Measurements from ENCODE around the gene CACNB1.

Gene CACNB1

DNA sequence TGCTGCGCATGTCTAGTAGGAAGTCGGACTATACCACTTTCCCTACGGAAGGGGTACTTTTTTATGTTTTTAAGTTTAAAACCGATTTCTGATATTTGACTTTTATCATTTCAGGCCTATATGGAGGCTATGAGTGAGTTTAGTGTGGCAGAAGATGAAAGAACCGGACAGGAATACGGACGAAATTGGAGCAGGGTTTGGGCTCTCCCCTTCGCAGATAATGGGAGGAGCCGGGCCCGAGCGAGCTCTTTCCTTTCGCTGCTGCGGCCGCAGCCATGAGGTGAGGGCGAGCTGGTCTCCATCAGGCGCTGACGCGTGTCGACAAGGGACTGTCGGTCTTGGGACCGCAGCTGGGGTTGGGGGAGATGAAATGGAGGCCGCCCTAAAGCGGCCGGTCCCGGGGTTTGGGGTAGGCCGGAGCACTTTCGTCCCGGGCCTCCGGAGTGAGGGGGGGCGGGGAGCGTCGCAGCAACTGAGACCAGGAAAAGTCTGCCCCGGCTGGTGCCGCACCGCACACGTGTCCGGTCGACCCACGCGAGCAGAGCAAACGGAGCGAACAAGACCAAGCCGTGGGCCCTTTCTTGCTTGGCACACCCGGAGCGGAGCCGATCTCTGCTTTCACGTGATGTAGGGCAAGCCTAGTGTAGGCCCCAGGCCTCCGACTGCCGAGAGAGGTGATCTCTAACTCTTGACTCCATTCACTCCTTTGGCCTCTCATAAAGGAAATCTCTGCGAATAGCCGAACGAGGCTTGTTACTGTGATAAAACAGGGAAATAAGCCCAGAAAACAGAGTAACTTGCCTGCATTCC lies 2.8 kb upstream of the CACNB1 start, which contains the start of gene RPL19:
RPL19 (plus strand) TSS at position 214 of the 810 bp plus-strand sequence; CDS start at position 276, 62 bp downstream.
- peak; percentile 58 for DNase-seq

DNA sequence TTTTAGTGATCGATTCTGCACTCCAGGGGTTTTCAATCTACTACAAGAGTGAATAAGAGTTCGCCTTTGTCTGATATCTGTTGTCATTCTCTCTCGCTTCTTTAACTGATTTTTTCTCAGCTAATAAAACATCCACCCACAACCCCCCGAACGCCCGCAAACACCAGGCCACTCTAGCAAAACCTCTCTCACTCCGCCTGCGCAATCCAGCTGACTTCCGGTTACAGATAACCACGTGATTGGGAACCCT lies 2.3 kb upstream of the CACNB1 start:
- peak; percentile 95 for DNase-seq

DNA sequence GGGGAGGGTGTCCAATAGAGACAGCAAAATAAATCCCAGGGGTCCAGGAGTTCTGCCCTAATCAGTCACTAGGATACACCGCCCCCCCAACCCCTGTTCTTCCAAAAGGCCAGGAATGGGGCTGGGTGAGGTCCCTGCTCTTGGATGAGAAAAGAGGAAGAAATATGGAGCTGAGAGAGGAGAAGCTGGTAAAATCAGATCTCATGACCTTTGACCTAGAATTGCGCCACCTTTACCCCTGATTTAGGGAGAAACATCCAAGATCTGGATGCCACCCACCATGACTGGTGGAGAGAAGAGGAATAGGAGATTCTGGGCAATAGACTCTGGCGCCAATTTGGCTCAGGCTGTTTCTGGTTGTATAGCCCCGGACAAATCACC lies 707 bp upstream of the CACNB1 start:
- peak; percentile 48 for DNase-seq

DNA sequence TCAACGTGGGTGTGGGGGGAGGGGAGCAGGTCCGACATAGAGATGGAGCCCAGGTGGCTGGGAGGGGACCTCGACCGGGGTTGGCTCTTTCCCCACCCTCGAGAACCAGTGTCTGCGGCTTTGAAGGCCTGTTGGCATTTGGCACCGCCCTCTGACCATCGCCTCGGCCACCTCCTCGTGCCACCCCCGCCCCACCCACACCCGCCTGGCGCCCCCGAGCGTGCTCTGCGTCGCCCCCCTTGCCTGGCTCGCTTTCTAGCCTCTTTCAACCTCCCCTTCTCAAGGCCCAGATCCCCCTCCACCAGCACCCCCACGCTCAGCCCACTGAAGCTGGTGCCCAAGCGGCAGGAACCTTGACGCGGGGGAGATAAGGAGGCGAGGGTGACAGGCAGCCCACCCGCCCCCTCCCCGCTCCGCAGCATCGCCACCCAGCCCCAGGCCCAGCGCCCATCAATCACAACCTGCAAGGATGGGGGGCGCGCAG lies 619 bp downstream of the CACNB1 start:
- DNase-seq, result no peak

DNA sequence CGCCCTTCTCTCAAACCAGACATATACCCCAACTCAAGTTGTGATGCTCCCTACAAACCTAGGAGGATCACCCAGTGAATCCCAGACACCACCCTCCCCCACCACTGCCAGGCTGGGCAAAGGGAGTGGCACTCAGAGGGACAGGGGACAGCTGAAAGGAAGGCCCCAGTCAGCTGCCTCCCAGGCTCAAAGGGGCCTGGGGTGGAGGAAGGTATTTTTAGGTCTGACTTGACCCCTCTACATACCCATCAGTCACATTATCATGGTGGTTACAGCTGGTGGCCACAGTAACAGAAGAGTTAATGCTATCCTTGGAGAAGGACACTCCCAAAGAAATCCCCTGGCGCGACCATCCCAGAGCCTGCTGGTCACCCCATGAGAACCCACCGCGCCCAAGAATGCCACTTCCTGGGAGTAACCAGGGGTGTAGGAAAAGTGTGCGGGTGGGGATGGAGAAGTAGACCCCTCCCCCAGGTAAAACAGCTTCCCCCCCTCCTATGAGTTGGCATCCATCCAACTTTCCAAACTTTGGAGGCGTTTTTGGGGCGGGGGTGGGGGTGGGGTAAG lies 1.1 kb downstream of the CACNB1 start:
- no peak for DNase-seq

DNA sequence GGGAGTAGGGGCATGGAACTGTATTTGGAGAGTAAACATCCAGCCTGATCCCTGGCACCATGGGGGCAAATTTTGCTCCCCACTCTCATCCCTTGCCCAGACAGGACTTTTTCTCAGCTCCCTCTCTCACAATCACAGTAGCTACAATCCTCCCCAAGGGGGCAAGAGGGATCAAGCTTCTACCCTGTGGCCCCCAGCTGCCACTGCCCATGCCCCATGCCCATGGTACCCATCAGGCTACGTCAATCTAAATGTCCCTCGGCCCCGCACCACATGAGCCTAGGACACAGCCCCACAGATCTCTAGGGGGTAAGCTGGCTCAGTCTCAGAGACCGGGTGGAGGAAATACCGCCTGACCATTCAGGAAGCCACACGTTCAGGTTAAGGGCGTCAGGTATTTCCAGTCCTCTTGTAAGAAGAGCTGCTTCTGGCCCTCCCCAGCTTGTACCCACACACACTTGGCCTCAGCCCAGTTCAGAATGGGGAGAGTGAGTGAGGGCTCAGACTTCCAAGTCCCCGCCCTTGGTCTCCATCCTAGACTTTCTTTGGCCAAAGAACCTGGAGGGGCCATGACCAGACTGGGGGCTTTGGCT lies 1.8 kb downstream of the CACNB1 start:
- DNase-seq, result no peak

DNA sequence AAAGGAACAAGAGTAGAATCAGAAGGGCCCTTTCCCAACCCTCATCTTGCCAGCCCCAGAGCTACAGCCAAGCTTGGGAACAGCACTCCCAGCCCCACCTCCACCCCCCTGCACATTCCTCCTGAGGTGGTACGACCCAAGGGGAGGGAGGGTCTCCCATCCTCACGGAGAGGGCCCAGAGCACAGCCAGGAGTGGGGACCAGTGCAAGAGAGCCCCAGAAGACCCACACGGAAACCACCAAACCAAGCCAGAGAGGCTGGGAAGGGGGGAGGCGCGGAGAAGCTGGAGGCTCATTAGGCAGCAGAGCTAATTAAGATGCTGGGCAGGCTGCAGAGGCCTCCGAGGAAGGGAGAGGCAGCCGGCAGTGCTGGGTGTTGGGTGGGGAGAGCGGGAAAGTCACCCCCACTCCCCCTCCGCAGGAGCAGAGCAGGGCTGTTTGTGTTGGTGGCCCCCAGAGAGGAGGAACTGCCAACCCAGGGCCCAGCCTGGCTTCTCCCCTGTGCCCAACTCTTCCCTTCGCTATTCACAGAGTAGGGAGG lies 2.4 kb downstream of the CACNB1 start:
- no peak for DNase-seq

DNA sequence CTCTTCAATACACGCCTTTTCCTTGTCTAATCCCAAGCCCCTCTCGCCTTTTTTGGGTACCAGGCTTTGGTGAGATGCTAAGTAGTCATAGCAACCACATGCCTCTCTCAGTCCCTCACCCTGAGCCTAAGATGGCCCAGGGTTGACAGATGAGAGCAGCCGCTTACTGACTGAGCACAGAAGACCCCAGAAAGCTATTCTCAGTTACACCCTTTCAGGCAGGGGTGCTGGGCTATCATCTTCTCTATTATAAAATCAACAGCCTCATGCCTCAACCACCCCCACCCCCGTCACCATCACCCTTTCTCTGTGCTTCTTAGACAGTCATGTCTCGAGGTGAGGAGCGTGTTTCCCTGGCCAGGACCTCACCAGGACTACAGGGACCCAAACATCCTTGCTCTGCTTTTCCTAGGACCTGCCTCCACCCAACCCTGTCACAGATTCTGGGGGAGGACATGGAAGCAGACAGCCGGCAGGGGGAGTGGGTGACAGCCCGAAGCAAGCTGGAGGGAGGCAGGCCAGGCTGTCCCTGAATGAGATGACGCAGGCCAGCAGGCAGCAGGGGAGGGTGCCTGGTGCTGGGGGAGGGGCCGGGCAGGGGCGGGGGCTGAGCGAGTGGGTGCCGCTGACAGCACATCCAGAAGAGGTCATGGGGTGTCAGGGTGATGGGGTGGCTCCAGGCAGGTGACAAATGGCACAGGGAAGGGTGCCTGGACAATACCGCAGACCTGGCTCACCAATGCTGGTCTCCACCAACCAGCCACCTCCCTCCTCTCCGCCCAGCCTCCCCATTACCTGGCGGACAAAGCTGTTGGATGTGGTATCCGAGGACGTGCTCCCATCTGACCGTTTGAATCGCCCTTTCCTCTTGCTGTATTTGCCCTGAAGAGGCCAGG lies 3.1 kb downstream of the CACNB1 start:
- no peak for DNase-seq

DNA sequence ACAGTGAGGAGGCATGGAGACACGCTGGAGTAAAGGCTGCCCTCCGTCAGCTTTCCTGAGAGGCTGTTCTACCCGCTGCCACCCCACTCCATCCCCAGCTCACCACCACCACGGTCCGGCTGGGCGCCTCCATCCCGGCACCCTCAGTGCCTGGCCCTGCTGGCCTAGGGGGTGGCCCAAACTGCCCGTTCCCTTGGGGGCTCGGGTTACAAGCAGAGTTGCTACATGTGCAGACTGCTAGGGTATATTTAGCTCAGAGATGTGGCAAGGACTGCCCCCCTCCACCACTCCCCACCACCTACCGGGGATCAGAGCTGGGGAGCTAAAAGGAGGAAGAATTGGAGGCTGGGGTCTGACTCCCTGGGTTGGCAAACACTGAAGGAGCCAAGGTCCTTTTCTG lies 4.1 kb downstream of the CACNB1 start:
- DNase-seq, result no peak

DNA sequence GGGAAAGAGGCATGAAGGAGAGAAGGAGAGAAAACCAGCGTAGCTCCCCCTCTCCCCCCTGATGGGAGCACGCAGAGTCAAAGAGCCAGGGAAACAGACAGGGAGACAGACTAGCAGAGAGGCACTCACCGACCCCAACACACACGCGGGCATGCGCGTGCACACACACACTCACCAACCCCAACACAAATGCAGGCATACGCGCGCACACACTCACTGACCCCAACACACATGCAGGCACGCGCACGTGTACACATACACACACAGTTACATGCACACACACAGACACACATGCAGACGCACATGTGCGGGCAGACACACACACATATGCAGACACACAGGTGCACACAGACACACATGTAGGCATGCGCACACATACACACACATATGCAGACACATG lies 4.6 kb downstream of the CACNB1 start:
- no peak for DNase-seq

DNA sequence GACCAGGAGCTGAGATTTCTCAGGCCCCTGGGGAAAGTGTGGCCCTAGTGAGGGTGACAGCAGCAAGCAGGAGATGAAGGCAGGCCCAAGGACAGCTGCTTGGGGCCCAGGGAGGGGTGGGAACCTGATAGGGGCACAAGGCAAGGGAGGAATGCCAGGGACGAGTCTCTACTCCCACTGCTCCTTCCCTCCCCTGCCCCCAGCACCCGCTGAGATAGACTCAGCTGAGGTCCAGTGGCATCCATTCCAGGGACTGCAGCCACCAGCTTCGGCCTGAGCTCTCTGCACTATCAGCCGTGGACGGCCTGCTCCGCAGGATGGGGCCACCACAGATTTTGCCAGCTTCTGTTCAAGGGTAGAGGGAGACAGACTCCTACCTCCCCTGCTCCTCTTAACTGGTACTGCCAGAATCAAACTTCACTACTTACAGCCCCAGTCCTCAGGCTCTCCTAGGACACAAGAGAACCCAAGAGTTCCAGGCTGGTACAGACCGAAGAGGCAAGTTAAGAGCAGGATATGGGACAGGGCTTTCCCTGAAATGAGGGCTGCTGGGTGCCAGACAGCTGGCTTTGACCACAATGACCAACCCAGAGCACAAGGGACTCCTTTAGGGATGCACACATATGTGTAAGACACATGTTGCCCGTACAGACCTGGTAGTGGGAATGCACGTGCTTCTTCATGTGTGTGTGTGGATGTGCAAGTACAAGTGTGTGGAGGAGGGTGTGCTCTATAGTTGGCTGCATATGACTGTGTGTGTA lies 5.5 kb downstream of the CACNB1 start:
- no peak for DNase-seq

DNA sequence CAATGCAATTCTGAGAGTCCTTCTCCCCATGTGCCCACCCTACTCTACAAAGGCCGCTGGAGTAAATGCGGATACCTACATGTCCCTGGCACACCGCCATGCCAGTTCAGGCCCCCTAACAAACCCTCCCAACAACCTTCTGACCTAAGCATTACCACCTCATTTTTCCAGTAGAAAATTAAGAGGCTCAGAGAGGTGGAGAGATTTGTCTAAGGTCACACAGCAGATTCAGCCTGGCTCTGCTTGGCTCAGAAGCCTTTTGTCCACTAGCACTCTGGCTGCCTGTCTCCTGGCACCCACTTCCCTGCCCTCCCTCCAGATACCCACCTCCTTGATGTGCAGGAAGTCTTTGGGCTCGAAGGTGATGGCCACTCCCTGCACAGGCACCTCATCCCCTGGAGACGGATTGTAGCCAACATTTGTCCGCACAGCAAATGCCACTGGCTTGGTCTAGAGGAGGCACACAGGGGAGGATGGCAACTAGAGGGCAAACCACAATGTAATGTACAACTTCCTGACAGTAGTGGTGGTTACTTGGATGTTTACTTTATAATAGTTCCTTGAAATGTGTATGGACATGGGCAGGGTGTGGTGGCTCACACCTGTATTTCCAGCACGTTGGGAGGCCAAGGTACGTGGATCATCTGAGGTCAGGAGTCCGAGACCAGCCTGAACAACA lies 10.2 kb downstream of the CACNB1 start:
- DNase-seq, result no peak

DNA sequence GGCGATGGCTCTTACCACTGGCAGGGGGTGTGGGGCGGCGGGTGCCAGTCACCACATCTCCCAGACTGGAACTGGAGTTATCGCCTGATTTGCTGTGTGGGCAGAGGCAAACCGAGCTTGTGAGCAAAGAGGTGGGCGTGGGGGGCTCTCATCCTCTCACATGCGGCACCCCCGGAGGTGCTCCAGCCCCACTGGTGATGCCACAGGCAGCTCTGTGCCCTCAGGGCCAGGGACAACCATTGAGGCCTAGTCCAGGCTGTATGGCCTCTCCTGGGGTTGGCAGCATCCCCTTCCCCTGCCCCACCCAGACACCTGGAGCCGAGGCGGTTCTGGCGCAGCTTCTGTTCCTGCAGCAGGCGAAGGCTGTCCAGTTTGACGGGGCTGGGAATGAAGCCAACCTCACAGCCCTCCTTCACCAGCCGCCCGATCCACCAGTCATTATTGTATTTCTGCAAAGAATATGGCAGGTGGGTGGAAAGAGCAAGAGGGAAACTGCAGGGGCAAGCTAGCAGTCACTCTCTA lies 10.9 kb downstream of the CACNB1 start:
- no peak for DNase-seq

DNA sequence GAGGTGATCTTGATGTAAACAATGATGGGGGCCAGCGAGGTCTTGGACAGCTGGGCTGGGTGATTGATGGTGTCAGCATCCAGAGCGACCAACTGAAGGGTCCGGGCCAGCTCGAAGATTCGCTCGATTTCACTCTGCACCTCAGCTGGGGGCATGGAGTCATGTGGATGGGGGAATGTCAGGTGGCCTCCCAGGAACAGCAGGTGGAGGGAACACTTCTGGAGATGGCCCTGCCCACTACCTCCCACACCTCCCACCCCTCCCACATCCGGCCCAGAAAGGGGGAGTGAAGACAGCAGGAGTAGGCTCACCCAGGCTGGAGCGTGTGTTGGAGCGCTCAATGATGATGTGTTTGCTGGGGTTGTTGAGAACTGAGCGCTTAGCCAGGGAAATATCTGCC lies 13.7 kb downstream of the CACNB1 start:
- DNase-seq, result no peak

DNA sequence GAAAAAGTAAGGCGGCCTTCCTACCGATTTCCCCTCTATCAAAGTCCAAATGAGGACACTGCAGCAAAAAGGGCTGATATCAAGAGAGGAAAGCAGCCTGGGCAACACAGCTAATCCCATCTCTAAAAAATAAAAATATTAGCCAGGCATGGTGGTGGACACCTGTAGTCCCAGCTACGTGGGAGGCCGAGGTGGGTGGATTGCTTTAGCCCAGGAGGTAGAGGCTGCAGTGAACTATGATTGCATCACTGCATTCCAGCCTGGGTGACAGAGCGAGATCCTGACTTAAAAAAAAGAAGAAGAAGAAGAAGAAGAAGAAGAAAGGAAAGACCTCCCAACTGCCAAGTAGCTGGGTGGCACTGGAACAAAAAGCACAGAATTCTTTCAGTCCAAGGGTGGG lies 14.4 kb downstream of the CACNB1 start:
- no peak for DNase-seq

DNA sequence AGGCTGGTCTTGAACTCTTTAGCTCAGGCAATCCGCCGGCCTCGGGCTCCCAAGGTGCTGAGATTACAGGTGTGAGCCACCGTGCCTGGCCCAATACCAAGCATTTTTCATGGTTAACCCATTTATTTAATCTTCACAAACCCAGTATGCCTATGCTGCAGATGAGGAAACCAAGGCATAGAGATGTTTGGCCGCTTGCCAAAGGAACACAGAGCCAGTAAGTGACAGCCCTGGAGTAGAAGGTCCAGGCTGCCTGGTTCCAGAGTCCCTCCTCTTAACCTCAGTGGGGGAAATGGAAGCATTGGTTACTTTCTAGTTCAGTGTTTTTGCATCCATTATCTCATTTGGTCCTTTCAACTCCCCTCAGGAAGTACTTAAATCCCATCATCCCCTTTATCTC lies 16.2 kb downstream of the CACNB1 start:
- no peak for DNase-seq

DNA sequence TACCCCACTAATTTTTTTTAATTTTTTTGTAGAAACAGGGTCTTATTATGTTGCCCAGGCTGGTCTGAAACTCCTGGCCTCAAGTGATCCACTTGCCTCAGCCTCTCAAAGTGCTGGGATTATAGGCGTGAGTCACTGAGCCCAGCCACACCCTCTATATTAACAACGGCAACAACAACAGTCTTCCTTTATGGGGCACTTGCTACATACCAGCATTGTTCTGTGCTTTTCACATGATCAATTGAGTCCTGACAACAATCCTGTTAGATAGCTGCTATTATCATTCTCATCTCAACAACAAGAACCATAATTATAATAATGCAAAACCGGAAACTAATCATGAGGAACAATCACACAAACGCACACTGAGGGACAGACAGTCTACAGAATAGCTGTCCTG lies 18.9 kb downstream of the CACNB1 start:
- DNase-seq, result no peak

DNA sequence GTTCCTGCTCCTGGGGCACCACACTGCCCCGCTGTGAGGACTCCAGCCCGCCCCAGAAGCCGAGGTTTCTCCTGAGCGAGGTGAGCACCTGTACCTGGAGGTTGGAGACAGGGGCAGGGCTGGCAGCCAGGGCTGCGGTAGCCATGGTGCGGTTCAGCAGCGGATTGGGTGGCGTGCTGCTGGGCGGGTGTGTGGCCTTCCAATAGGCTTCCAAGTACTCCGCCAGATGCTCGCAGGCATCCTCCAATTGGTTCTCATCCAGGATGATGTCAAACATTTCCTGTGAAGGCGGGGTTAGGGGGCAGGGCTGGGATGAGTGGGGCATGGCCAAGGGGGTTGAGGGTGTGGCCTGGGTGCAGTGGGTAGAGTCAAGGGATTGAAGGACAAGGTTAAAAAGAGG lies 20.2 kb downstream of the CACNB1 start:
- no peak for DNase-seq

DNA sequence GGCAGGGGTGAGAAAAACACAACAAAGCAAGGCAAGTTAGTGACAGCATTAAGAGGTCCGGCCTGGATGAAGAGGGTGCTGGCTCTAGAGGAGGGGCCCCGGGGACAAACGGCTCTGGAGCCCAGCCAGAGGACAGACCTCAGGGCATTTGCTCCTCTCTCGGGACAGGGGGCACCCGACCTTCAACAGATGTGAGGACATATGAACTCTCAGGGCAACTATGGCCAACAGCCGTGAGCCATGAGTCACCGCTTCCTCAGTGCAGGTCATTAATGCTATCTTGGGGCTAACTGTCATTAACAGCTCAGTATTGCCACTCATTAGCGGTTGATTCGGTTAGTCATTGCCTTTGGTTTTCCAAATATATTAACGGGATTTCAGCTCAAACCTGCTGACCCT lies 21.8 kb downstream of the CACNB1 start:
- DNase-seq, result no peak

DNA sequence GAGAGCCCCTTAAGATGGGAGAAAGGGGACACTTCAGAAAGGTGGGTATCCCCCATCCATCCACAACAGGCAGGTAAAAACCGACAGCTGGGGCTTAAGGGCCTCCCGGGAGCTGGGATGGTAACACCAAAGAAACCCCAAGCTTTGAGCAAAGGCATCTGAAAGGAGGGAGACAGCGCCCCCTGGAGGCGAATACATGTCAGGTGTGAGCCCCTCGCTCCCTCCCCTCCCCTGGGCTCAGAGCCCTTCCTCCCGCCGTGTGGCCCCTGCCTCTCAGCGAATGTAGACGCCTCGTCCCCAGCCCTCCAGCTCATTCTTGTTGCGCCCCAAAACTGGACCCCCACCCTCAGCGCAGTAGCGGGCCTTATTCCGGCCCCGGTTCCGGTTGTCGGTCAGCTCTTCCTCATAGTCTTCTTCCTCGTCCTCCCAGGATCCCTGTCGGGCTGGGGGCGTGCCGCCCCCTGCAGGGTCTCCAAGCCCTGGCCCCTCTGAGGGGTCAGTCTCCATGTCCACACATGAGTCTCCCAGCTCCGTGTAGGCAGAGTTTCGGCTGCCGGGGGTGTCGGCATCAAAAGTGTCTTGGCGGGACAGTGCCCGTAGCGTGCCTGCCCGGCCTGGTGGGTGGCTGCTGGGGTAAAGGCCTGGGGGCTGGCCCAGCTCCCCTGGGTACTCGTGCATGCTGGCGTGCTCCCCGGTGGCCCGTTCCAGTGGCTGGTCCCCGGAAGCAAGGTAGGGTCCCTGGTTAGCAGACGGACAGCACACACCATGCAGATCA lies 22.4 kb downstream of the CACNB1 start:
- DNase-seq, result peak; percentile 72

Data from OCI-M1 (cell line).